PC-3 (cell line): Measurements from ENCODE around the gene MAGT1. TPM values are rescaled to one million over a fixed set of nuclear protein-coding genes. Genes with fewer than 3 reads are reported as not detected.

Source experiments
- ATAC-seq: fragments of 200-7000 bp; cut with Tn5 transposase; 2 replicates; pipeline ENCODE4 v1.9.1; 2020; ENCODE audit warnings: mild to moderate bottlenecking, moderate library complexity
- BruUV-seq: library from RNA; stranded (reverse); fragments of 400-500 nt; replicated peaks from 2 replicates; lab custom pipeline; 2021; lab: Mats Ljungman, UMichigan
- CTCF ChIA-PET: fragments of 300-600 bp; sonication (Branson Sonifier 250); formaldehyde crosslinking; loops from one replicate; lab custom pipeline; 2022; ENCODE audit warnings: antibody characterized with exemption; lab: Charles Lee
- POLR2A ChIA-PET: fragments of 300-600 bp; sonication (Branson Sonifier 250); formaldehyde crosslinking; loops from one replicate; lab custom pipeline; 2022; ENCODE audit warnings: antibody characterized with exemption; ENCODE audit not compliant: unreplicated experiment; lab: Charles Lee
- DNase-seq: peaks from one replicate; pipeline ENCODE4 v3.0.0-alpha.2; 2015
- H2AFZ ChIP-seq: fragments of 300-600 bp; sonication (generic); 2 replicates; pipeline ENCODE4 v1.6.0; 2016; ENCODE audit warnings: antibody characterized with exemption, low read length
- H3F3A ChIP-seq: fragments of 300-600 bp; sonication (generic); one replicate; pipeline ENCODE4 v1.6.0; 2017; ENCODE audit warnings: antibody characterized with exemption, low read length, control low read depth, mild to moderate bottlenecking; ENCODE audit not compliant: unreplicated experiment
- H3K27ac ChIP-seq: fragments of 300-600 bp; sonication (generic); 2 replicates; pipeline ENCODE4 v1.5.1; 2016; ENCODE audit warnings: mild to moderate bottlenecking, low read length
- H3K27me3 ChIP-seq: fragments of 300-600 bp; sonication (generic); 2 replicates; pipeline ENCODE4 v1.6.1; 2016; ENCODE audit warnings: low read length, mixed read lengths
- H3K36me3 ChIP-seq: fragments of 300-600 bp; sonication (generic); 2 replicates; pipeline ENCODE4 v1.6.1; 2016; ENCODE audit warnings: low read depth, mixed run types, low read length, mixed read lengths
- H3K4me1 ChIP-seq: fragments of 300-600 bp; sonication (generic); 2 replicates; pipeline ENCODE4 v1.5.1; 2016; ENCODE audit warnings: low read length; ENCODE audit not compliant: insufficient read depth
- H3K4me2 ChIP-seq: fragments of 300-600 bp; sonication (generic); 2 replicates; pipeline ENCODE4 v1.6.0; 2016; ENCODE audit warnings: low read length
- H3K4me3 ChIP-seq: fragments of 300-600 bp; sonication (generic); 2 replicates; pipeline ENCODE4 v1.5.1; 2016; ENCODE audit warnings: mild to moderate bottlenecking, low read length, mixed read lengths
- H3K79me2 ChIP-seq: fragments of 300-600 bp; sonication (generic); 2 replicates; pipeline ENCODE4 v1.6.1; 2017; ENCODE audit warnings: low read length, mixed read lengths
- H3K9ac ChIP-seq: fragments of 300-600 bp; sonication (generic); 2 replicates; pipeline ENCODE4 v1.6.0; 2016; ENCODE audit warnings: mild to moderate bottlenecking, low read length
- H3K9me2 ChIP-seq: fragments of 300-600 bp; sonication (generic); replicated peaks from 2 replicates; pipeline ENCODE4 v1.6.1; 2016; ENCODE audit warnings: mixed run types, low read length, mixed read lengths
- H3K9me3 ChIP-seq: fragments of 300-600 bp; sonication (generic); 2 replicates; pipeline ENCODE4 v1.6.1; 2016; ENCODE audit warnings: low read length, mixed read lengths
- H4K20me1 ChIP-seq: fragments of 300-600 bp; sonication (generic); 2 replicates; pipeline ENCODE4 v1.6.1; 2016; ENCODE audit warnings: low read length, mixed read lengths
- CTCF ChIP-seq: fragments of 300-600 bp; sonication (generic); conservative IDR thresholded peaks from 2 replicates; pipeline ENCODE4 v1.5.1; 2017; ENCODE audit warnings: antibody characterized with exemption, low read depth, mild to moderate bottlenecking, low read length
- EZH2 ChIP-seq: fragments of 300-600 bp; sonication (generic); IDR thresholded peaks from one replicate; pipeline ENCODE4 v1.6.1; 2017; ENCODE audit warnings: antibody characterized with exemption, mild to moderate bottlenecking, low read length; ENCODE audit not compliant: unreplicated experiment
- EZH2phosphoT487 ChIP-seq: fragments of 300-600 bp; sonication (generic); IDR thresholded peaks from 2 replicates; pipeline ENCODE4 v1.6.1; 2018; ENCODE audit warnings: mild to moderate bottlenecking, antibody characterized with exemption, low read length, borderline replicate concordance
- intact Hi-C: fragments of 100-400 bp; cut with micrococcal nuclease; formaldehyde crosslinking; loops from 2 replicates; pipeline ENCODE4 v1.9.0; 2023
- total RNA-seq: library from RNA; depleted of rRNA; stranded (reverse); fragments of >200 nt; gene quantifications from 2 replicates; pipeline ENCODE4 v1.2.3, GENCODE V29; 2014

Gene MAGT1
- total RNA-seq, 1 experiment from 2014 or later = 119 TPM

DNA sequence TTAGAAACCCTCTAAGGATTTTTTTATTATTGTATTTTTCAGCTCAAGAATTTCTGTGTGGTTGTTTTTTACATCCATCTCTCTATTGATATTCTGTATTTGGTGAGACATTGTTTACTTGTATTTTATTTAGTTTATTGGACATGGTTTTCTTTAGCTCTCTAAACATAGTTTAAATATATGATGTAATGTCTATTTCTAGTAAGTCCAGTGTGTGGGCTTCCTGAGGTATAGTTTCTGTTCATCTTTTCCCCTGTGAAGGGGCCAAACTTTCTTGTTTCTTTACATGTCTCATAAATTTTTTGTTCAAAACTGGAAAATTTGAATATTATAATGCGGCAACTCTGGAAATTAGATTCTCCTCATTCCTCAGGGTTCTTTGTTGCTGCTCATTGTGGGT is 81.0 kb downstream of the MAGT1 start:
- no TSS peak for BruUV-seq
- DNase-seq (no peak), ATAC-seq (no peak)
- no peak overlapping the region for H3K9ac ChIP-seq
- no peaks in the 10 kb centered on the region for H3K79me2 ChIP-seq
- intact Hi-C loops = no loop called here
- H3K9me2 ChIP-seq = no peaks in the 10 kb centered on the region
- H3K4me1 ChIP-seq = no peaks in the 10 kb centered on the region
- POLR2A ChIA-PET = no interaction called here
- no peaks in the 10 kb centered on the region for H3K9me3 ChIP-seq
- CTCF ChIA-PET = no interaction called here
- no peaks in the 10 kb centered on the region for H3K36me3 ChIP-seq
- no peaks in the 10 kb centered on the region for H4K20me1 ChIP-seq
- no peak overlapping the region for H3K4me3 ChIP-seq
- H3F3A ChIP-seq = no peaks in the 10 kb centered on the region
- H3K27me3 ChIP-seq = no peaks in the 10 kb centered on the region
- H3K27ac ChIP-seq = no peak overlapping the region
- no peak overlapping the region for H2AFZ ChIP-seq
- no peak for TF ChIP-seq EZH2
- TF ChIP-seq EZH2phosphoT487 = no peak
- TF ChIP-seq CTCF = no peak
- H3K4me2 ChIP-seq = no peak overlapping the region

DNA sequence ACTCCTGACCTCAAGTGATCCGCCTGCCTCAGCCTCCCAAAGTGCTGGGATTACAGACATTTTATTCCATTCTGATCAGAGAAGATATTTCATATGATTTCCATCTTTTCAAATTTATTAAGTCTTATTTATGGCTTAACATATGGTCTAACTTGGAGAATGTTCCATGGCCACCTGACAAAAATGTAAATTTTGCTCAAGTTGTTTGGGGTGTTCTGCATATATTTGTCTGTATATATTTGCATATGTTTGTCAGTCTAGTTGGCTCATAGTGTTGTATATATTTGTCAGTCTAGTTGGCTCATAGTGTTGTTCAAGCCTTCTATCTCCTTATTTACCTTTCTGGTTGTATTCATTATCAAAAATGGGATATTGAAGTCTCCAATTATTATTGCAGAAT is 93.0 kb downstream of the MAGT1 start:
- H3K4me2 ChIP-seq = no peak overlapping the region
- no peaks in the 10 kb centered on the region for H3K27me3 ChIP-seq
- no peaks in the 10 kb centered on the region for H3K9me2 ChIP-seq
- H3K4me3 ChIP-seq = no peak overlapping the region
- TF ChIP-seq EZH2phosphoT487 = no peak
- H3K4me1 ChIP-seq = no peaks in the 10 kb centered on the region
- DNase-seq (no peak), ATAC-seq (no peak)
- H3K79me2 ChIP-seq = no peaks in the 10 kb centered on the region
- no peaks in the 10 kb centered on the region for H4K20me1 ChIP-seq
- H3F3A ChIP-seq = no peaks in the 10 kb centered on the region
- H3K27ac ChIP-seq = no peak overlapping the region
- ChIA-PET CTCF (no interaction called here), POLR2A (no interaction called here)
- H3K9ac ChIP-seq = no peak overlapping the region
- no TSS peak for BruUV-seq
- H2AFZ ChIP-seq = no peak overlapping the region
- no peaks in the 10 kb centered on the region for H3K9me3 ChIP-seq
- no peaks in the 10 kb centered on the region for H3K36me3 ChIP-seq
- intact Hi-C loops = no loop called here

- Histone ChIP-seq H4K20me1 (no peaks in the 10 kb centered on the region), H3K9ac (no peak overlapping the region), H3K27me3 (no peaks in the 10 kb centered on the region), H3F3A (no peaks in the 10 kb centered on the region), H3K9me2 (no peaks in the 10 kb centered on the region), H3K4me2 (no peak overlapping the region), H3K79me2 (no peaks in the 10 kb centered on the region), H3K27ac (no peak overlapping the region), H3K4me3 (no peak overlapping the region), H2AFZ (no peak overlapping the region), H3K36me3 (no peaks in the 10 kb centered on the region), H3K4me1 (no peaks in the 10 kb centered on the region), H3K9me3 (no peaks in the 10 kb centered on the region)
- intact Hi-C loops = no loop called here
- DNase-seq (no peak), ATAC-seq (no peak)
- ChIA-PET POLR2A (no interaction called here), CTCF (no interaction called here)
- TF ChIP-seq EZH2phosphoT487 (no peak), EZH2 (no peak), CTCF (no peak)
- BruUV-seq = no TSS peak
These were observed 100.1 kb downstream of the MAGT1 start for GRCh38 chrX:77795124-77795523.
